UCSD-AML1 (cell line): ENCODE results near the gene CLTB.

Experiments
- DNase-seq: peaks from one replicate; lab custom pipeline; 2025; ENCODE audit not compliant: unreplicated experiment; lab: John Stamatoyannopoulos, UW

CLTB gene

DNA sequence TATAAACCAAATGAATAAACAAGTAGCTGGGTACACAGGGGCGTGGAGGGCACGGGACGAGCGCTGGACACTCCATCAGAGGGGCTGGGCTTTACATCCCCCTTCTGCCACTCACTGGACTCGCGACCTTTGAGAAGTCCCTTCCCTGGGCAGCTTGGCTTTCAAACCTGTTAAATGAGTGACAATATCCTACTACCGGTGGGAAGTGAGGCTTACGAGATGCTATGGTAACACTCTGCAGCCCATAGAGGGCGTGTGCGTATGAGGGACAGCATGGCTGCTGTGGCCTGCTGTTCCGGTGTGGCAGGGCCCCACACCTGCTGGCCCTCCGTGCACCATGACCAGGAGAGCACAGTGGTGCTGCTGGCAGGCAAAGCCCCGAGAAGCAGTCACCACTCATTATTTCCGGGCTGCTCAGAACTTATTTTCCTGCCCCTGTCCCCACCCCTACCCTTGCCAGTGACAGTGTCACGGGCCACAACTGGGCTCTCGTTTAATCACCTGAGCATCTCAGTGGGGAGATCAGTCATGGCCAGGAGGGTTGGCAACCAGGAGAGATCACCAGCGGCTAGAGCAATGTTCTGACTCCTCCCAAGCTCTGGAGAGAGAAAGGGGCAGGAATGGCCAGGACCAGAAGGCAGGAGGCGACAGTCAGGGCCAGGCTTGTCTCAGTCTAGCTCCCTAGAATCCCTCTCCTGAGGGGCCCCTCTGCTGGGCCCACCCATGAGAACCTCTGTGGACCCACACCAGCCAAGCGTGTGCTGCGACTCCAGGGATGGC is 10.5 kb downstream of the CLTB start:
- no peak for DNase-seq

GRCh38 chr5:176401281-176402205 is 14.8 kb downstream of the CLTB start:
- DNase-seq = no peak

GRCh38 chr5:176400382-176401156 is 15.8 kb downstream of the CLTB start:
- no peak for DNase-seq

GRCh38 chr5:176397736-176398420 is 18.5 kb downstream of the CLTB start:
- no peak for DNase-seq

- no peak for DNase-seq
These were observed 20.0 kb downstream of the CLTB start for GRCh38 chr5:176396330-176396729.

DNA sequence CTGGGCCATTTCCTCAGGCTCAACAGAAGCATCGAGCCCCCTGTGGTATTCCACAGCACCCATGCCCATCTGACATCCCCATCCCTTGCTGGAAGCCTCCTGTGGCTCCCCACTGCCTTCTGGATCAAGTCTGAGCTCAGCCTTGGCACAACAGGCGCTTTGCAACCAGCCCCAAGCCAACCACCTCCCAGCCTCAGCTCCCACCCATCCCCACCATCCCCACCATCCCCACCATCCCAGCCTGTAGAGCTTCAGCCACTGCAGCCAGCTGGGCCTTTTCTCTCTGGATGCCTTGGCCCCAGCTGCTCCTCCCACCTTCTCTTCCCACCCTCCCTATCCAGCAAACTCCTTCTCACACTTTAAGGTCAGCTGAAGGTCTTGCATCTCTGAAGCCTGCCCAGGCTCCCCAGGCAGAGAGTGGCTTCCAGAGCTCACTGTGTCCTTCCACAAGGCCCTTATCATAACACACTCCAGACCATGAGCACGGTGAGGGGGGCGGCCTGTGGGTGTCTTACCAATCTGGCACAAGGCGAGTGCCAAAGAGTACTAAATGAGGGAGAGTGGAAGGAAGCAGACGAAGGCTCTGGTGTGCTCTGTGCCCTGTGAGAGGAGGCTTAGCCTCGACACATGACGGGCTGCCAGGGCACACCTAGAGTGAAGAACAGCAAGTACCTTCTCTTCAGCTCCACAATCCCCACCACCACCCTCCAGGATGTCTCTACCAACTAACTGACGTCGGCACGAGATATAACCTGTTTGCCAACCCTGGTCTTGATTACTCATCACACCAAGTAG is 21.3 kb downstream of the CLTB start:
- DNase-seq = no peak

GRCh38 chr5:176394096-176394495 is 22.2 kb downstream of the CLTB start:
- no peak for DNase-seq

- DNase-seq = no peak
These were observed 23.8 kb downstream of the CLTB start for GRCh38 chr5:176392526-176392925.

DNA sequence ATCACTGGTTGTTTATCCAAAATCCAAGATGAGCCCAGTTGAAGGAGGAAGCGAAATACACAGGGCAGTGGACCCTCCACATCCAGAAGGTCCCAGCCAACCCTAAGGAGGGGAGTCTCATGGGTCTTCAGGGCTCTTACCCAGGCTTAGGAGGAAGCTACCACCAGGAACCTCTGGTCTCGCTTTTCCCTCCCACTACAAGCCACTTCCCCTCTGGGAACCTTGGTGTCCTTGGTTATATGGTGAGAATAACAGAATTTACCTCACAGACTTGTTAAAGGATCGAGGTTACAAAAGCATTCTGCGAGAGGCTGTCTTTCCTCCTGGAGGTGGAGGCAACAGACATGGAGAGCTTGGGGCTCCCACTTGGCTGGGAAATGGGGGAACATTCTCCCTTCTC is 24.3 kb downstream of the CLTB start:
- DNase-seq = peak; percentile 26

DNA sequence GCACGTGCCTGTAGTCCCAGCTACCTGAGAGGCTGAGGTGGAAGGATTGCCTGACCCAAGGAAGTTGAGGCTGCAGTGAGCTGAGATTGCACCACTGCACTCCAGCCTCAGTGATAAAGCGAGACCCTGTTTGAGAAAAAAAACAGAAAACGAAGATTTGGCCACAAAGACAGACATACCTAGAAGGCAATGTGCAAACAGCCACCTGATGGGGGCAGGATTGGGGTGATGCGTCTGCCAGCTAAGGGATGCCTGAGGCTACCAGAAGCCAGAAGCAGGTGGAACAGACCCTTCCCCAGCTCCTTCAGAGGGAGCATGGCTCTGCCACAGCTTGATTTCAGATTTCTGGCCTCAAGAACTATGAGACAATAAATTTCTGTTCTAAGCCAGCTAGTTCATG is 24.9 kb downstream of the CLTB start:
- DNase-seq = no peak

- DNase-seq = no peak
These were observed 26.9 kb downstream of the CLTB start for GRCh38 chr5:176389135-176390123.

- peak; percentile 98 for DNase-seq
These were observed 27.8 kb downstream of the CLTB start, which contains the start of the genes HIGD2A and NOP16 for GRCh38 chr5:176388444-176389134. Gene HIGD2A, plus strand, starts transcription at chr5:176388751. Its CDS starts 69 bp downstream, at chr5:176388820. Gene NOP16, minus strand, starts transcription at chr5:176388598. Its CDS starts 59 bp downstream, at chr5:176388539.

DNA sequence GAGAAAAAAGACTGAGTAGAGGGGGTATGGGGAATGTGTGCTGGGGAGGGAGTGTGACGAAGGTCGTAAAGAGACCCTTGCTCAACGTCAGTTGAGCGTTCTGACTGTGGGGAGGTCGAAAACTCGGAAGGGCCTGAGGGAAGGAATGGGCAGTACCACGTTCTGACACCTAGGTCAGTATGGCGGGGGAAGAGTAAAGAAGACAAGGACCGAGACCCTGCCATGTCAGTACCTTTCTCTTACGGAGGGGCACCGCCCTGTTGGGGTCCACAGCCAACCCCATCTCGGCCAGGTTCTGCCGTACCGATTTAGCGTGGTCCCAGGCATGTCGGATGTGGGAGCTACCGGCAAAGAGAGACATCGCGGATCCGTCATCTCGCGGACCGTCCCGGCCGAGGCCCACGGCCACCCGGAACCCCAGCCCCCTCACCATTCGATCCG is 28.3 kb downstream of the CLTB start:
- DNase-seq = no peak

- no peak for DNase-seq
These were observed 28.9 kb downstream of the CLTB start for GRCh38 chr5:176387384-176387925.

DNA sequence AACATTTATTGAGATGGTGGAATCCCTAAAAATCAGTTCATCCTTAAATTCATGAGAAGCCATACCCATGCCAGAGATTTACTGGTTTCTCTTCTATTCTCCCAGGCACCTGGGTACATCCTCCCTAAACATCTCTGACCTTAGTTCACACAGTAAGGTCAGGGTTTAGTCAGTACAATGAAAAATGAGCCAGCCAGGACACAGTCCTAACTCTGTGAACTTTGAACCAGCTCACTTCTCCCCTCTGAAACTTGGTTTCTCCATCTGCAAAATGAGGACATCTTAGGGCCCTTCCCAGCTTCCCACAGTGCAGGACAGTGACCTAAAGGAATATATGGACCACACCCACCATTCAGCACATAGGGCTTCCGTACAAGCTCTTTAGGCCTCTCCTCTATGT is 29.8 kb downstream of the CLTB start:
- DNase-seq = no peak

DNA sequence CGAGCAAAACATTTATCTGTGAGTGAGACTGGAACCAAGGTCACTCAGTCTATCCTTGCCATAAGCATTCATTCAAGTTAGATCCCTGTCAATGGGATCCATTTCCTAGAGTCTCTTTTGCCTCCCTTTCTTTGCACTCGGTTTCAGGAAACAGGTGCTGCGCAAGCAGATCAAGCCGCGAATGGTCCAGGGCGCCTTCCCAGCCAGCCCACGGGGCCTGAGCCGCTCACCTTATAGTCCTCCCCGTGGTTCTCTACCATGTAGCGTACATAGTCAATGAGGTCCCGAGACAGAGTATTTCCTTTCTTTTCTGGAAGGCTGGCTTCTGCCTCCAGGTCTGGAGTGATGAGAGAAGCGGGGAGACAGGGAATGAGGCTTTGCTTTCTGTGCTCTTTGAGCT is 31.3 kb downstream of the CLTB start:
- DNase-seq = no peak

- no peak for DNase-seq
These were observed 31.9 kb downstream of the CLTB start for GRCh38 chr5:176384366-176384930.
